GM18519 (cell line): Measurements from ENCODE around the gene NEURL2.
A peak's percentile ranks its signal among the peaks of the same experiment; 100 is the strongest.
"Not testable (repeated sequence)": the region's sequence is repeated elsewhere in the genome, so short reads cannot be mapped to it uniquely, and the experiment has no call there.

Source experiments
- ATAC-seq: cut with Tn5 transposase; IDR thresholded peaks from one replicate; pipeline ENCODE4 v1.9.1; 2021; ENCODE audit warnings: mild to moderate bottlenecking, moderate library complexity; ENCODE audit not compliant: unreplicated experiment, low FRiP score

NEURL2 gene

GRCh38 chr20:45902199-45902701 lies 11.2 kb upstream of the NEURL2 start:
- ATAC-seq, result no peak

GRCh38 chr20:45901332-45901731 lies 10.3 kb upstream of the NEURL2 start:
- not testable (repeated sequence) for ATAC-seq

DNA sequence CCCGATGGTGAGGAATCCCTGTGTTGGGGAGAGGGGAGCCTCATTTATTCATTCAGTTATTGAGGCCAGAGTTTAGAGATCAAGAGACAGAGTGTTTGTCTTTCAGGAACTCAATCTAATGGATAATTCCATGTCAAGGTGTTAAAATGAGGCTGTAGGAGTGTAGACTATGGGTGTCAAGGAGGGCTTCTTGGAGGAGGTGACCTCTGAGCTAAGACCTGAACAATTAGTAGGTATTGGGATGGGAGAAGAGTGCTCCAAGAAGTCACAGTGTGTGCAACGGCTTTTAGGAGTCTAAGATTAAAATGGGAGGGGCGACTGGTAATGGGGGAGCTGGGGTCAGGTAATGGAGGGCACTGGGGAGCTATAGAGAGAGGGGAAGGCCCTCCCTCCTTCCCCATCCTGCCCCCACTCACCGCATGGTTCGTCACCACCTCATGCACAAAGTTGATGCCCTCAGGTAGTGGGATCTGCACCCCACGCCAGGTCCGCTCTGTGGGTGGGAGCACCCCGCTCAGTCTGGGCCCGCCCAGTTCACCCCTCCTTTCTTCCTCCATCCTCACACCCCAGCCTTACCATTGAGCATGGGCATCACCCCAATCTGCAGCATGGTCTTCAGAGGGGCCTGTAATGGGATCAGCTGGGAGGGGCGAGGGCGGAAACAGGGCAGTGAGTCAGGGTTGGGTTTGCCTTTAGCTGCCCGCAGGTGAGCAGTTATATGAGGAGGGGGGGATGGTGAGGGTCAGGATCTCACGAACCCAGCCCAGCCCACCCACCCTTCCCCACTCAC lies 8.2 kb upstream of the NEURL2 start:
- ATAC-seq, result no peak

GRCh38 chr20:45898285-45898684 lies 7.3 kb upstream of the NEURL2 start:
- ATAC-seq, result no peak

DNA sequence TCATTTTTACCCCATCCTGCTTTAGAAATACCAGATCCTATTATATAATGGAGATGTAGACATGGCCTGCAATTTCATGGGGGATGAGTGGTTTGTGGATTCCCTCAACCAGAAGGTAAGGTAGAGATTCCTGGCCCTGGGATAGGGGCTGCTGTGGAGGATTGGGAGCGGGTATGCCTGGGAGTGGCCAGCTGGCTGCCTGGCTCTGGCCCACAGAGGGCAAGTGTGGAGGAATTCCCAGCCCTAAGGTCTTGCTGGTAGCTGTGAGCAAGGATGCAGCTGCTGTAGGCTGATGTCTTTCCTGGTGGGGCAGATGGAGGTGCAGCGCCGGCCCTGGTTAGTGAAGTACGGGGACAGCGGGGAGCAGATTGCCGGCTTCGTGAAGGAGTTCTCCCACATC lies 6.7 kb upstream of the NEURL2 start:
- no peak for ATAC-seq

DNA sequence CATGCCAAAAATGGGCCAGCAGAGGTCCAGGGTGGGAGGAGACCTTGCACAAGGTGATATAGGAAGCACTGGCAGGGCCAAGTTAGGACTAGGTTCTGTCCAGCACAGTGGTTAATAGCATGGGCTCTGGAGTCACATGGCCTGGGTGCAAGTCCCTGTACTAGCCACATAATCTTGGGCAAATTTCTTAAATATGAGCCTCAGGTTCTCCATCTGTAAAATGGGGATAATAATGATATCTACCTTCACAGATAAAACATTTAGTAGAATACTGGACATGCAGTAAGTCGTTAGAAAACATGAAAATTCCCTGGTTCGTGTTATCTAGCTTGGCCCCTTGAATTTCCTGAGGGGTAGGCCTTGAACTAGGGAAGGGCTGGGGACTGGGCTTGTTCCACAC lies 6.3 kb upstream of the NEURL2 start:
- no peak for ATAC-seq

- ATAC-seq, result no peak
These were observed 5.7 kb upstream of the NEURL2 start for GRCh38 chr20:45896641-45897161.

GRCh38 chr20:45894797-45895196 lies 3.8 kb upstream of the NEURL2 start:
- ATAC-seq, result no peak

- ATAC-seq, result no peak
These were observed 2.8 kb upstream of the NEURL2 start for GRCh38 chr20:45893831-45894230.

GRCh38 chr20:45892828-45893500 lies 2.0 kb upstream of the NEURL2 start:
- no peak for ATAC-seq

DNA sequence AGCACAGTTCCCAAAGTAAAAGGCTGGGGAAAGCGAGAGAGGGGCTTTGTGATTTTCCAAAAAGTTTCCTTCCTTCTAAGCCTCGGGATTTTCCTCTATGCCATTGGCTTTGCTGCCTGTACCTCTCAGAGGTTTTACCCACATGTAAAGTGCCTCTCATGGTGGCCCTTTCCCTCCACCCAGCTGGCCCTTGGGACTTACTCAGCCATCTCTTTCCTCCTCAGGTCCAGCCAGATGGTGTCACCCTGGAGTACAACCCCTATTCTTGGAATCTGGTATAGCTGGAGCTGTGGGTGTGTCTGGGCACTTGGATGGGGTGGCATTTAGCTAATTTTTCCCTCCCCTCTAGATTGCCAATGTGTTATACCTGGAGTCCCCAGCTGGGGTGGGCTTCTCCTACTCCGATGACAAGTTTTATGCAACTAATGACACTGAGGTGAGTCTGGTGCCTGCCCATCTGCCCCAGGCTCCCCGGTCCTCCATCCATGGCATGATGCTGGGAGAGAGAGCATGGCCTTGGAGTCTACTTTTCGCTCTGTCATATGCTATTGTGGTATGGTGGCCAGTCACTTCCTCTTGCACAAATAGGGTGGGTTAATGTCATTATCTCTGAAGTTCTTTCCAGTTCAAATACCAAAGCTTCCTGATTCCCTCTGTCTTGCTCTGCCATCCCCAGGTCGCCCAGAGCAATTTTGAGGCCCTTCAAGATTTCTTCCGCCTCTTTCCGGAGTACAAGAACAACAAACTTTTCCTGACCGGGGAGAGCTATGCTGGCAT lies 1.2 kb upstream of the NEURL2 start:
- ATAC-seq, result no peak

- no peak for ATAC-seq
These were observed 677 bp downstream of the NEURL2 start for GRCh38 chr20:45890077-45890984.

DNA sequence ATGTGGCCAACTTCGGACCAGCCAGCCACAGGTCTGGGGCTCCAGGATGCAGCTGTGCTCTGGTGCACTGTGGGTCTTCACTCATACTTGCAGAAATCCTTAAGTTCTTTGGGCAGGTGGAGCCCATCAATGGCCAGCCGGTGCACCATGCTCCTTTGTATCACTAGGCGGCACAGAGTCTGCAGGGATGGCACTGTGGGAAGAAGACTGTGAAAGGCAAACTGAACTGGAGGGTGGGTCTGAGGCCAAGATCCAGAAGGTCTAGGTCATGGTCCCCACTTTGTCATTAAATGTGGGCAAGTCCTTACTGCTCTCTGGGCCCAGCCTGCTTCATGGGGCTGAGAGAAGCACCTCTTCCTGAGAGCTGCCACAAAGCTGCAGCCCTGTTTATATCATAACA lies 2.3 kb downstream of the NEURL2 start:
- ATAC-seq, result no peak

GRCh38 chr20:45887346-45887715 lies 3.7 kb downstream of the NEURL2 start, which contains the start of gene SPATA25:
TSS of gene SPATA25 (minus strand) at chr20:45887622. CDS start at chr20:45887590, 32 bp downstream.
- no peak for ATAC-seq

DNA sequence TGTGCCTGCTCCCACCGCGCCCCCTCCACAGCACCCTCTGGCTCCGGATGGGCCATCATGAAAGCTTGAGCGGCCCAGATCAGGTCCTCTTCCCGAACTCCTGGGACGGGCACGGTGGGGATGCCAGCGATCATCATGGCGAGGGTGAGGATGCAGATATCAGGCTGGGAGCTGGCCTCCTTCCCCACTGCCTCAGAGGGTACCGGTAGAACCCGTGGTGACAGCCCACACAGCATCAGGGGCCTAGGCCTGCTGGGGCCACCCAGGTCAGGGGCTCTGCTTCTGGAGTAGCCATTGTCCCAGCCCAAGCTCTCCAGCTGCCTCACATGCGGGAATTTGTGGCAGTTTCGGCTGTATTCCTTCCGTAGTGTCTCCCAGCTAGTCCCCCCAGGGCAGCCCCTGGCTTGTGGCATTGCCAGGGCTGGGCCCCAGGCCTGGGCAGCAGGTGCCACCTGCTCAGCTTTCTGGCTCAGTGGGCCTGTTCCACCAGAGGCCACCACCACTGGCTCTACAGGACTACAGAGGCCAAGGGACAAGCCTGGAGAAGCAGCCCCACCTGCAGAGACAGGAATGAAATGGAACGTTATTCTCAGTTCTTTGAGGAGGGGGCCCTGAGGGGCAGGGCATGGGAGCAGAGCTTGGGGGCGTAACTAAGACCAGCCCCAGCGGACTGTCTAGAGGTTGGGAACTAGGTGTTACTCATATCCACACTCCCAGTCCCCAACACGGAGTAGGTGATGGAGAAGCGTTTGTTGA lies 4.2 kb downstream of the NEURL2 start:
- ATAC-seq, result no peak

- no peak for ATAC-seq
These were observed 7.9 kb downstream of the NEURL2 start for GRCh38 chr20:45883100-45883469.

DNA sequence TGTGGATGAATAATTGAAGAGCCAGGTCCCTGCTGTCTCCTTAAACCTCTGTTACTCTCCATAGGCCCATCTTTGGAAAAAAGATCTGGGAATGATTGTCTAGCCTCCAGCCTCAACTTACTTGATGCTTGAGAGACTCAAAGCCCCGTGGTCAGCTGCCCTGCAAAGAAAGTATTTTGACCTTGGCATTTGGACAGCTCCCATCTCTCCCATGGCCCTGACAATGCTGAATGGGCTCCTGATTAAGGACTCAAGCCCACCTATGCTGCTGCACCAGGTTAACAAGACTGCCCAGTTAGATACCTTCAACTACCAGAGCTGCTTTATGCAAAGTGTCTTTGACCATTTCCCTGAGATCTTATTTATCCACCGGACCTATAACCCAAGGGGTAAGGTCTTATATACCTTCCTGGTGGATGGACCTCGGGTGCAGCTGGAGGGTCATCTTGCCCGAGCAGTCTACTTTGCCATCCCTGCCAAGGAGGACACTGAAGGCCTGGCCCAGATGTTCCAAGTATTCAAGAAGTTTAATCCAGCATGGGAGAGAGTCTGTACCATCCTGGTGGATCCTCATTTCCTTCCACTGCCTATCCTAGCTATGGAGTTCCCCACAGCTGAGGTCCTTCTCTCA lies 8.4 kb downstream of the NEURL2 start:
- ATAC-seq, result no peak

- peak; percentile 96 for ATAC-seq
These were observed 9.8 kb downstream of the NEURL2 start, which contains the start of gene ZSWIM1 for GRCh38 chr20:45880988-45881788. TSS of gene ZSWIM1 (plus strand) at chr20:45881227. CDS start at chr20:45882593, 1,366 bp downstream.
